Gastrocnemius medialis (tissue), 4 donors: Measurements from ENCODE around the gene SELENOO.

ENCODE experiments used
- CTCF ChIP-seq, 5 experiments: fragments of 450-650 bp in 3 of 5; fragments of 200-600 bp in 2 of 5; sonication (generic) in 2 of 5; IDR thresholded peaks in 4 of 5; conservative IDR thresholded peaks in 1 of 5; 1 replicate in 4 of 5; 2 replicates in 1 of 5; pipeline ENCODE4 v1.5.1; 2016 to 2019; ENCODE audit warnings: antibody characterized with exemption in 5 of 5, mild to moderate bottlenecking in 3 of 5, moderate library complexity in 3 of 5
- POLR2A ChIP-seq, 2 donors: fragments of 450-650 bp; IDR thresholded peaks; one replicate each; pipeline ENCODE4 v1.6.1; 2017; ENCODE audit warnings: antibody characterized with exemption in 2 of 2, mild to moderate bottlenecking in 2 of 2, moderate library complexity in 2 of 2

GRCh38 chr22:50197000-50197800, 3.6 kb upstream of the SELENOO start:
- TF ChIP-seq CTCF (IDR thresholded peaks at IDR 0.05 in 4 of 5, conservative IDR thresholded peaks at IDR 0.05 in 1 of 5) (no peak), POLR2A (IDR thresholded peaks at IDR 0.05) (no peak)
